Measurements from ENCODE around the gene POPDC2.
"Not testable (repeated sequence)": the region's sequence is repeated elsewhere in the genome, so short reads cannot be mapped to it uniquely, and the experiment has no call there.

POPDC2 gene

DNA sequence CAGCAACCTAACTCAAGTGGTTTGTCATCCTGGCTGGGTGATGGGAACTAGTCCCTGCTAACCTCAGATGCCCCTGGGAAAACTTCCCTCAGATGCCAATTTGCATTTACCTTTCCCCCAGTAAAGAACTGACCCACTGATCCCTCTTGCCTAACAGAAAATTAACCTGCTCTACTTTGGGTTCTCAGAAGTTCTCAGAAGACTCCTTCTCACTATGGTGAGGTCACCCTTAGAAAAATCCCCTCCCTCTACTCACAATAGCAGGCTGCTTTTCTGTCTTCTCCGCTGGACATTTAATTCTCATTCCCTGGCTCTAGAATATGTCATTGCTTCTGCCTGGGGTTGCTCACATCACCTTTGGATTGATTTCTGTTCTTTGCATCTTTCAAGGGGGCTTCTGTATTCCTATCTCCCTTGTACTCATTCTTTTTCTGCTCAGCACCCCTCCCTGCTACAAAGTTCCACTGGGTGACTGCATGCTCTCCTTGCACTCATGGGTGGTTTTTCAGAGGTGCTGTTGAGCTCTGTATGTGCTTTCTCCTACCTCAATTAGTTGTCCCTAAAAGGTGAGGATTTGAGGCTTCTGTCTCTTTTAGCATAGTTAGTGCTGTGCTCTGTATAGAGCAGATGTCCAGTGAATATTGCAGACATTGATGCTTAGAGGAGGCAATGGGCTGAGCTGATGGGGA lies 61.8 kb downstream of the POPDC2 start:
- no peak for TF ChIP-seq ZNF70 (CRISPR knock-in tag; IDR thresholded peaks at IDR 0.05)
- TF ChIP-seq, protein P1, sequence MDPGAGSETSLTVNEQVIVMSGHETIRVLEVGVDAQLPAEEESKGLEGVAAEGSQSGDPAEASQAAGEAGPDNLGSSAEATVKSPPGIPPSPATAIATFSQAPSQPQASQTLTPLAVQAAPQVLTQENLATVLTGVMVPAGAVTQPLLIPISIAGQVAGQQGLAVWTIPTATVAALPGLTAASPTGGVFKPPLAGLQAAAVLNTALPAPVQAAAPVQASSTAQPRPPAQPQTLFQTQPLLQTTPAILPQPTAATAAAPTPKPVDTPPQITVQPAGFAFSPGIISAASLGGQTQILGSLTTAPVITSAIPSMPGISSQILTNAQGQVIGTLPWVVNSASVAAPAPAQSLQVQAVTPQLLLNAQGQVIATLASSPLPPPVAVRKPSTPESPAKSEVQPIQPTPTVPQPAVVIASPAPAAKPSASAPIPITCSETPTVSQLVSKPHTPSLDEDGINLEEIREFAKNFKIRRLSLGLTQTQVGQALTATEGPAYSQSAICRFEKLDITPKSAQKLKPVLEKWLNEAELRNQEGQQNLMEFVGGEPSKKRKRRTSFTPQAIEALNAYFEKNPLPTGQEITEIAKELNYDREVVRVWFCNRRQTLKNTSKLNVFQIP (CRISPR knock-in tag; IDR thresholded peaks at IDR 0.05; ENCODE audit: borderline replicate concordance, low read depth), result no peak
- no peak for ATAC-seq

DNA sequence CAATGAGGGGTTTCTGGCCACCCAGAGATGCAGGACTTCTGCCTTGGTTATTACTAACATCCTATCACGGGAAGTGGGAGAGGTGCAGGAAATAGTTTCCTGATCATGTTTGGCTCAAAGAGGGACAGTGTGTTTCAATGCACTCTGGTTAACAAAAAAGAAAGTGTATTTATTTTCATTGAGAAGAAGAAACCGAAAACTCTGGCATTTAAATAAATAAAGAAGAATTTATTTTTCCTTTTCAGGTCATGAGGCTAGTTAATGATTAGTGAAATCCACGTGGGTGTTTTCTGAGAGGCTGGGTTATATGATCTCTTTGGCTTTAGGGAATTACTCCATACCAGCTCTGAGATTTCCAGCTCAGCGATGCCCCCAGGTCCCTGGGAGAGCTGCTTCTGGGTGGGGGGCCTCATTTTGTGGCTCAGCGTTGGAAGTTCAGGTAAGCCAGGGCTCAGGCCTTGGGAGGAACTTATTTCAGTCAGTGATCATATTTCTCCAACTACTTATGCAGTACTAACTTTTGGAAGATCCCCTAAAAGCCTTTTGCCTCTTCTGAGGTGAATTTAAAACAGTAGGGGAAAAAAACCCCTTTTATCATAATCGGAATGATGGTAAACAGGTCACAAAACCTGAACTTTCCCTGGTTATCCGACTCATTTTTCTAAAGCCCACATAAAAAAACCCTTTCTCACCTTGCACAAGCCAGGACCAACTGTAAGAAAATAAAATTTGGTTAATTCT lies 62.7 kb downstream of the POPDC2 start, which contains the start of gene PLA1A:
PLA1A (plus strand) TSS at position 338 of the 741 bp plus-strand sequence; CDS start at position 367, 29 bp downstream.
- no peak for ATAC-seq
- TF ChIP-seq, protein P1 (CRISPR knock-in tag; IDR thresholded peaks at IDR 0.05; ENCODE audit: borderline replicate concordance, low read depth), result no peak

DNA sequence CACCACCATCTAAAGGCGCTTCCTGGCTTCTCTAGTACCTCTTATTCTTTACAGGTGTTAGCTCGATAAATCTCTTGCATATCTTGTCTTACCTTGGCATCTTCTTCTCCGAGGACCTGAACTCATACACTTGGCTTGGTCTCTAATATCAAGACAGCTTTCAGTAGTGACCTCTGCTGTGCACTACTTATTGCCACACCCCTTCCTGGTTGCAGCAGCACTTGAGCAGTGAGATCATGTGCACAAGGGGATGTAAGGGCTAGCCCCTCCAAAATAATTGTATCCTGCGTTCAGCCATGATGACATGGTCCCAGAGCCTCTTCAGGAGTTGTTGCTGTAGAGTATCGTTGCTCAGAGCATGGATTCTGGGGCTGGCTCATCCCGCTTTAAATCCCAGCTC lies 64.0 kb downstream of the POPDC2 start:
- ATAC-seq, result no peak
- TF ChIP-seq ZNF565 (CRISPR knock-in tag; conservative IDR thresholded peaks at IDR 0.05; ENCODE audit: low read depth) (no peak), ZFP3 (CRISPR knock-in tag; IDR thresholded peaks at IDR 0.05) (no peak), CSDC2 (CRISPR knock-in tag; IDR thresholded peaks at IDR 0.05) (no peak)

DNA sequence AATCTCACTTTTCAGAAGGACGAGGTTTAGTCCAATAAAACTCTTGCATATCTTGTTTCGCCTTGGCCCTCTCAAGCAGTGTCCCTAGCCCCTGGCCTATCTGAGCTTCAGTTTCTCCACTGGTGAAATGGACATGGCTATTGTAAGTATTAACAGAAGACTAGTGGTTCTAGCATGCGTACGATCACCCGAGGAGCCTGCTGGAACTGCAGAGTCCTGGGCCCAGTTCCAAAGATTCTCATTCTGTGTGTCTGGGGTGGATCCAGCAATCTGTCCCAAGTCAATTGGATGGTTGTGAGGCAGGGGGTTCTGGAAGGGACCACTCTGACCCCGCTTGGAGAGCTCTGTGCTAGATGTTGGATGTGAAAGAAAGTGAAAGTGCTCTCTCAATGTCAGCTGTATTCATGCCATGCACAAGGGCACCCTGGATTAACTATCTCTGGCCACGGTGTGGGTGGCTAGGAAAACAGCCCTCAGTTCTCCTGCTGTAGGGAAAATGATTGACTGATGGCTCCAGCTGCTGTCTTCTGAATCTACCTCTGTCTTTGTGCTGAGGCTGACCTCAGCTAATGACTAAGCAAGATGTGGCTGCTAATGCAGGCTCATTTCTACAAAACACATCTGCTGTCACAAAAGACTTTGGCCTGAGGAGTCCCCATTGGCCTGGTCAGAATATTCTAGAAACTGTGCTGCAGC lies 64.6 kb downstream of the POPDC2 start:
- TF ChIP-seq, protein P1 (CRISPR knock-in tag; IDR thresholded peaks at IDR 0.05; ENCODE audit: borderline replicate concordance, low read depth), result no peak
- TF ChIP-seq RARB (CRISPR knock-in tag; IDR thresholded peaks at IDR 0.05) (no peak), TCF4 (CRISPR knock-in tag; IDR thresholded peaks at IDR 0.05; ENCODE audit: borderline replicate concordance) (no peak), ZNF8 (CRISPR knock-in tag; IDR thresholded peaks at IDR 0.05) (no peak), ISL1 (CRISPR knock-in tag; IDR thresholded peaks at IDR 0.05) (no peak), ZNF565 (CRISPR knock-in tag; conservative IDR thresholded peaks at IDR 0.05; ENCODE audit: low read depth) (no peak), ZNF70 (CRISPR knock-in tag; IDR thresholded peaks at IDR 0.05) (no peak), ZC3H10 (CRISPR knock-in tag; IDR thresholded peaks at IDR 0.05) (no peak), ESRRG (CRISPR knock-in tag; IDR thresholded peaks at IDR 0.05) (no peak), ARNTL (CRISPR knock-in tag; IDR thresholded peaks at IDR 0.05; ENCODE audit: borderline replicate concordance, low read depth) (no peak), CSDC2 (CRISPR knock-in tag; IDR thresholded peaks at IDR 0.05) (no peak), TOX (CRISPR knock-in tag; IDR thresholded peaks at IDR 0.05; ENCODE audit: borderline replicate concordance) (no peak), GLIS3 (CRISPR knock-in tag; IDR thresholded peaks at IDR 0.05) (no peak), ZFP30 (CRISPR knock-in tag; IDR thresholded peaks at IDR 0.05) (no peak), OSR1 (CRISPR knock-in tag; IDR thresholded peaks at IDR 0.05) (no peak), PPARA (CRISPR knock-in tag; IDR thresholded peaks at IDR 0.05; ENCODE audit: borderline replicate concordance) (no peak)
- TF ChIP-seq, protein P2, sequence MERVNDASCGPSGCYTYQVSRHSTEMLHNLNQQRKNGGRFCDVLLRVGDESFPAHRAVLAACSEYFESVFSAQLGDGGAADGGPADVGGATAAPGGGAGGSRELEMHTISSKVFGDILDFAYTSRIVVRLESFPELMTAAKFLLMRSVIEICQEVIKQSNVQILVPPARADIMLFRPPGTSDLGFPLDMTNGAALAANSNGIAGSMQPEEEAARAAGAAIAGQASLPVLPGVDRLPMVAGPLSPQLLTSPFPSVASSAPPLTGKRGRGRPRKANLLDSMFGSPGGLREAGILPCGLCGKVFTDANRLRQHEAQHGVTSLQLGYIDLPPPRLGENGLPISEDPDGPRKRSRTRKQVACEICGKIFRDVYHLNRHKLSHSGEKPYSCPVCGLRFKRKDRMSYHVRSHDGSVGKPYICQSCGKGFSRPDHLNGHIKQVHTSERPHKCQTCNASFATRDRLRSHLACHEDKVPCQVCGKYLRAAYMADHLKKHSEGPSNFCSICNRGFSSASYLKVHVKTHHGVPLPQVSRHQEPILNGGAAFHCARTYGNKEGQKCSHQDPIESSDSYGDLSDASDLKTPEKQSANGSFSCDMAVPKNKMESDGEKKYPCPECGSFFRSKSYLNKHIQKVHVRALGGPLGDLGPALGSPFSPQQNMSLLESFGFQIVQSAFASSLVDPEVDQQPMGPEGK (CRISPR knock-in tag; IDR thresholded peaks at IDR 0.05; ENCODE audit: borderline replicate concordance), result no peak
- TF ChIP-seq, protein P3, sequence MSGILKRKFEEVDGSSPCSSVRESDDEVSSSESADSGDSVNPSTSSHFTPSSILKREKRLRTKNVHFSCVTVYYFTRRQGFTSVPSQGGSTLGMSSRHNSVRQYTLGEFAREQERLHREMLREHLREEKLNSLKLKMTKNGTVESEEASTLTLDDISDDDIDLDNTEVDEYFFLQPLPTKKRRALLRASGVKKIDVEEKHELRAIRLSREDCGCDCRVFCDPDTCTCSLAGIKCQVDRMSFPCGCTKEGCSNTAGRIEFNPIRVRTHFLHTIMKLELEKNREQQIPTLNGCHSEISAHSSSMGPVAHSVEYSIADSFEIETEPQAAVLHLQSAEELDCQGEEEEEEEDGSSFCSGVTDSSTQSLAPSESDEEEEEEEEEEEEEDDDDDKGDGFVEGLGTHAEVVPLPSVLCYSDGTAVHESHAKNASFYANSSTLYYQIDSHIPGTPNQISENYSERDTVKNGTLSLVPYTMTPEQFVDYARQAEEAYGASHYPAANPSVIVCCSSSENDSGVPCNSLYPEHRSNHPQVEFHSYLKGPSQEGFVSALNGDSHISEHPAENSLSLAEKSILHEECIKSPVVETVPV (CRISPR knock-in tag; IDR thresholded peaks at IDR 0.05), result no peak
- TF ChIP-seq, protein P4, sequence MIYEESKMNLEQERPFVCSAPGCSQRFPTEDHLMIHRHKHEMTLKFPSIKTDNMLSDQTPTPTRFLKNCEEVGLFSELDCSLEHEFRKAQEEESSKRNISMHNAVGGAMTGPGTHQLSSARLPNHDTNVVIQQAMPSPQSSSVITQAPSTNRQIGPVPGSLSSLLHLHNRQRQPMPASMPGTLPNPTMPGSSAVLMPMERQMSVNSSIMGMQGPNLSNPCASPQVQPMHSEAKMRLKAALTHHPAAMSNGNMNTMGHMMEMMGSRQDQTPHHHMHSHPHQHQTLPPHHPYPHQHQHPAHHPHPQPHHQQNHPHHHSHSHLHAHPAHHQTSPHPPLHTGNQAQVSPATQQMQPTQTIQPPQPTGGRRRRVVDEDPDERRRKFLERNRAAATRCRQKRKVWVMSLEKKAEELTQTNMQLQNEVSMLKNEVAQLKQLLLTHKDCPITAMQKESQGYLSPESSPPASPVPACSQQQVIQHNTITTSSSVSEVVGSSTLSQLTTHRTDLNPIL (CRISPR knock-in tag; IDR thresholded peaks at IDR 0.05; ENCODE audit: low read depth), result no peak
- ATAC-seq, result no peak; the same call in 2 of the 3 replicates

DNA sequence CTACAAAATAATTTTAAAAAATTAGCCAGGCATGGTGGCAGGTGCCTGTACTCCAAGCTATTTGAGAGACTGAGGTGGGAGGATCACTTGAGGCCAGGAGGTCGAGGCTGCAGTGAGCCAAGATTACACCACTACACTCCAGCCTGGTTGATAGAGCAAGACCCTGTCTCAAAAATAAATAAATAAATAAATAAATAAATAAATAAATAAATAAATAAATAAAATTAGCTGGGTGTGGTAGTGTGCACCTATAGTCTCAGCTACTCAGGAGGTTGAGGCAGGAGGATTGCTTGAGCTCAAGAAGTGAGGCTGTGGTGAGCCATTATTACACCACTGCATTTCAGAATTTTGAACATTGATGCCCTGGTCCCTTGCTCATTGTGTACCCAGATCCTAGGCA lies 65.5 kb downstream of the POPDC2 start:
- ATAC-seq, result not testable (repeated sequence)
